SU-DHL-6 (cell line): ENCODE measurements around the gene COX6B2.

Experiments
- H2AFZ ChIP-seq: fragments of 200-600 bp; sonication (generic); 2 replicates; pipeline ENCODE4 v1.6.1; 2014; ENCODE audit warnings: low read depth, mild to moderate bottlenecking, moderate library complexity, mixed read lengths, antibody characterized with exemption, low read length; ENCODE audit not compliant: severe bottlenecking
- H3F3A ChIP-seq: fragments of 200-600 bp; shearing (Covaris generic); 2 replicates; pipeline ENCODE4 v1.6.0; 2016; ENCODE audit warnings: antibody characterized with exemption, mild to moderate bottlenecking; ENCODE audit not compliant: insufficient read depth
- H3K27ac ChIP-seq: fragments of 200-600 bp; sonication (generic); 2 replicates; pipeline ENCODE4 v1.5.1; 2016; ENCODE audit warnings: low read depth, mild to moderate bottlenecking, low read length, moderate library complexity, mixed read lengths
- H3K27me3 ChIP-seq: fragments of 200-600 bp; sonication (generic), shearing (Covaris generic); 2 replicates; pipeline ENCODE4 v1.6.0; 2014; ENCODE audit warnings: mild to moderate bottlenecking, low read length
- H3K36me3 ChIP-seq: fragments of 200-600 bp; sonication (generic); 2 replicates; pipeline ENCODE4 v1.6.1; 2014; ENCODE audit warnings: mild to moderate bottlenecking, low read length, mixed read lengths
- H3K4me2 ChIP-seq: fragments of 300-600, 200-600 bp; shearing (Covaris generic), sonication (generic); 2 replicates; pipeline ENCODE4 v1.6.0; 2014; ENCODE audit warnings: low read length, low read depth, mild to moderate bottlenecking; ENCODE audit not compliant: poor library complexity, severe bottlenecking
- H3K4me3 ChIP-seq: fragments of 200-600 bp; sonication (generic); 2 replicates; pipeline ENCODE4 v1.5.1; 2014; ENCODE audit warnings: antibody characterized with exemption, low read length, mild to moderate bottlenecking, mixed read lengths; ENCODE audit not compliant: insufficient read depth, poor library complexity, severe bottlenecking
- H3K79me2 ChIP-seq: fragments of 200-600 bp; sonication (generic); 2 replicates; pipeline ENCODE4 v1.6.1; 2014; ENCODE audit warnings: mild to moderate bottlenecking, low read length, moderate library complexity; ENCODE audit not compliant: insufficient read depth
- H3K9ac ChIP-seq: fragments of 200-600 bp; sonication (generic); 2 replicates; pipeline ENCODE4 v1.7.0; 2014; ENCODE audit warnings: mild to moderate bottlenecking, low read length
- H3K9me2 ChIP-seq: fragments of 200-600 bp; sonication (generic); replicated peaks from 2 replicates; pipeline ENCODE4 v1.6.1; 2014; ENCODE audit warnings: low read length; ENCODE audit not compliant: insufficient read depth
- H3K9me3 ChIP-seq: fragments of 200-600 bp; sonication (generic); 2 replicates; pipeline ENCODE4 v1.6.1; 2014; ENCODE audit warnings: low read length, mixed read lengths; ENCODE audit not compliant: insufficient read depth
- H4K20me1 ChIP-seq: fragments of 200-600 bp; sonication (generic); 2 replicates; pipeline ENCODE4 v1.6.1; 2014; ENCODE audit warnings: low read depth, mild to moderate bottlenecking, antibody characterized with exemption, low read length, moderate library complexity, mixed read lengths
- EZH2phosphoT487 ChIP-seq: fragments of 200-600 bp; sonication (generic), shearing (Covaris generic); conservative IDR thresholded peaks from 2 replicates; pipeline ENCODE4 v1.6.1; 2018; ENCODE audit warnings: mild to moderate bottlenecking, antibody characterized with exemption, low read length, moderate library complexity, mixed read lengths
- TF ChIP-seq, protein P1 (sequence below): fragments of 200-600 bp; sonication (generic); IDR thresholded peaks from one replicate; pipeline ENCODE4 v1.5.1; 2017; ENCODE audit warnings: antibody characterized with exemption, mild to moderate bottlenecking, low read length, moderate library complexity; ENCODE audit not compliant: insufficient read depth, poor library complexity, severe bottlenecking

The COX6B2 gene

DNA sequence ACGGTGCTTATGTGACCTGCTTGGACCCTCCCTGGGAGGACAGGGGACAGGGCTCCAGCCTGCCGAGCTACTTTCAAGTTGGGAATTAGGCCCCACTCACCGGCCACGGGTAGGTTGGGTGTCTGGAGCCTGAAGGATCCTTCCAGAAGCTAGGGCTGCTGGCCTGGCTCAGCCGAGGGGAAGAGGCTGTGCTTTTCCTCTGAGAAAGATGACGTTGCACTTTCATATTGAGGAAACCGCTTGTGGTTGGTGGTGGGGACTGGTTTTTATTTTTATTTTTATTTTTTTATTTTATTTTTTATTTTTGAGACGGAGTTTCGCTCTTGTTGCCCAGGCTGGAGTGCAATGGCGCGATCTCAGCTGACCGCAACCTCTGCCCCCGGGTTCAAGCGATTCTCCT, 29.3 kb downstream of the COX6B2 start, which contains the start of gene TMEM150B:
TSS of gene TMEM150B (minus strand) at position 170 of the 400 bp plus-strand sequence. CDS start 4,305 bp downstream, outside the sequence.
- Histone ChIP-seq H3F3A (no peaks in the 10 kb centered on the region), H3K4me3 (no peak within 1 kb of the TSS), H3K9me2 (no peaks in the 10 kb centered on the region), H3K9me3 (no peaks in the 10 kb centered on the region), H3K9ac (no peak within 1 kb of the TSS), H3K36me3 (no peaks in the 10 kb centered on the region), H4K20me1 (no peaks in the 10 kb centered on the region), H3K4me2 (no peak within 1 kb of the TSS), H3K79me2 (no peaks in the 10 kb centered on the region), H3K27me3 (no peaks in the 10 kb centered on the region), H2AFZ (no peak within 1 kb of the TSS), H3K27ac (no peak within 1 kb of the TSS)
- no peak for TF ChIP-seq EZH2phosphoT487
- TF ChIP-seq, protein P1, sequence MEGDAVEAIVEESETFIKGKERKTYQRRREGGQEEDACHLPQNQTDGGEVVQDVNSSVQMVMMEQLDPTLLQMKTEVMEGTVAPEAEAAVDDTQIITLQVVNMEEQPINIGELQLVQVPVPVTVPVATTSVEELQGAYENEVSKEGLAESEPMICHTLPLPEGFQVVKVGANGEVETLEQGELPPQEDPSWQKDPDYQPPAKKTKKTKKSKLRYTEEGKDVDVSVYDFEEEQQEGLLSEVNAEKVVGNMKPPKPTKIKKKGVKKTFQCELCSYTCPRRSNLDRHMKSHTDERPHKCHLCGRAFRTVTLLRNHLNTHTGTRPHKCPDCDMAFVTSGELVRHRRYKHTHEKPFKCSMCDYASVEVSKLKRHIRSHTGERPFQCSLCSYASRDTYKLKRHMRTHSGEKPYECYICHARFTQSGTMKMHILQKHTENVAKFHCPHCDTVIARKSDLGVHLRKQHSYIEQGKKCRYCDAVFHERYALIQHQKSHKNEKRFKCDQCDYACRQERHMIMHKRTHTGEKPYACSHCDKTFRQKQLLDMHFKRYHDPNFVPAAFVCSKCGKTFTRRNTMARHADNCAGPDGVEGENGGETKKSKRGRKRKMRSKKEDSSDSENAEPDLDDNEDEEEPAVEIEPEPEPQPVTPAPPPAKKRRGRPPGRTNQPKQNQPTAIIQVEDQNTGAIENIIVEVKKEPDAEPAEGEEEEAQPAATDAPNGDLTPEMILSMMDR, result no peak

DNA sequence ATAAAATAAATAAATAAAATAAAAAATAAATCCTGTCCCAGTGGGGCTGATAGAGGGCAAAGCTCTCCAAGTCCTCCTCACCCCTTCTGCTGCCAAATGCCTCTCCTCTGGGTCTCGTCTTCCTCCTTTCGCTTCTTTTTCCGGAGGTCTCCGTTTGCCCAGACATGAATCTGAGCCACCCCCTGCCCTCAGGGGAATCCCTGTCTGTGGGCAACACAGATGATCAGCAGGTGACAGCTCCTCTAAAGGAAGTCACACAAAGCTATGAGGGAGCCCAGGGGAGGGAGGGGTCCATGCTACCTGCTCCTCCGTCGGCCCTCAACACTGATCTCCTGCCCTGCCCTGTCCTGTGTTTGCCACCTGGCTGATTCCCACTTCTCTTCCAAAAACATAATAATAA, 29.9 kb downstream of the COX6B2 start:
- Histone ChIP-seq H3K4me2 (no peak overlapping the region), H2AFZ (no peak overlapping the region), H3K9ac (no peak overlapping the region), H3F3A (no peaks in the 10 kb centered on the region), H3K9me3 (no peaks in the 10 kb centered on the region), H3K27me3 (no peaks in the 10 kb centered on the region), H4K20me1 (no peaks in the 10 kb centered on the region), H3K27ac (no peak overlapping the region), H3K36me3 (no peaks in the 10 kb centered on the region), H3K9me2 (no peaks in the 10 kb centered on the region), H3K79me2 (no peaks in the 10 kb centered on the region), H3K4me3 (no peak overlapping the region)
- TF ChIP-seq EZH2phosphoT487, result no peak
- TF ChIP-seq, protein P1, result no peak

DNA sequence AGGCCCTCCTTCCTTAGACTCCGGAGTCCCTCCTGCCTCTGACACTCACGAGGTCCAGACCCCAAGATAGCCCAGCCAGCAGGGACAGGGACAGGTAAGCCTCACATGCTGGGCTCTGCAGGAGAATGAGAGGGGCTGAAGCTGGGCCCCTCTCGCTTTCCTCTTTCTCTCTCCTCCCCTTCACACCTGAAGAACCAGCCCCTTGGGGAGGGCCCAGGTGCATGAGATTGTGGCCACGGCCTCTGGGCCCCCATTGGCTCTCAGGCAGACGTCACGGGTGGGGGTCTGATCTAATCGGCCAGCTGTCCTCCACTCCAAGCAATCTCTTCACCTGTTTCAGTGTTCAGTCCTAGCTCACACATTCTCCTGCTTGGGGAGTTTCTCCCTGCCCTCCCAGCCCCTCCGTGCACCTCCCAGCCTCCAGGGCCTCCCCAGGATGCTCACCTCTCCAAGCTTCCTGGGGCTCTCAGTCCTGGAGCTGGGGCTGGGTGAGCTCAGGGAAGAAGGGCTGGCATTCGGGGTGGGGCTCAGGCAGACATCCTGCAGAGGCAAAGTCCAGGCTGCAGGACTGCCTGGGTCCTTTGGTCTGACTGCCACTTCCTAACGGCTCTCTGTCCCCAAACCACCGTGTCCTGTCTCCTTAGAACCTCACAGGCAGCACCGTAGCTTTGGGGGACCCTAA, 32.2 kb downstream of the COX6B2 start:
- Histone ChIP-seq H3K4me3 (no peak overlapping the region), H3K27ac (no peak overlapping the region), H3K36me3 (no peaks in the 10 kb centered on the region), H3K9me3 (no peaks in the 10 kb centered on the region), H3K79me2 (no peaks in the 10 kb centered on the region), H3F3A (no peaks in the 10 kb centered on the region), H3K4me2 (no peak overlapping the region), H2AFZ (no peak overlapping the region), H3K9ac (no peak overlapping the region), H3K27me3 (no peaks in the 10 kb centered on the region), H3K9me2 (no peaks in the 10 kb centered on the region), H4K20me1 (no peaks in the 10 kb centered on the region)
- no peak for TF ChIP-seq EZH2phosphoT487
- TF ChIP-seq, protein P1, result no peak
